Left ventricle myocardium inferior (tissue), 1 donor: ENCODE measurements around the gene ZNF101. TPM values are rescaled to one million over a fixed set of nuclear protein-coding genes. Genes with fewer than 3 reads are reported as not detected.

Source experiments
- DNase-seq: peaks from one replicate; pipeline ENCODE4 v3.0.0-alpha.2; 2020
- H3K27ac ChIP-seq: fragments of 200-600 bp; replicated peaks from 2 replicates; pipeline ENCODE4 v1.8.0; 2021
- H3K27me3 ChIP-seq: fragments of 200-600 bp; 2 replicates; pipeline ENCODE4 v1.8.0; 2021; ENCODE audit warnings: low read depth
- H3K36me3 ChIP-seq: fragments of 200-600 bp; 2 replicates; pipeline ENCODE4 v1.8.0; 2021
- H3K4me1 ChIP-seq: fragments of 200-600 bp; 2 replicates; pipeline ENCODE4 v1.8.0; 2021
- H3K4me3 ChIP-seq: fragments of 200-600 bp; 2 replicates; pipeline ENCODE4 v1.8.0; 2021; ENCODE audit warnings: mild to moderate bottlenecking, moderate library complexity
- H3K9me3 ChIP-seq: fragments of 200-600 bp; replicated peaks from 2 replicates; pipeline ENCODE4 v1.8.0; 2021
- CTCF ChIP-seq: fragments of 200-600 bp; IDR thresholded peaks from 2 replicates; pipeline ENCODE4 v1.8.0; 2021; ENCODE audit warnings: antibody characterized with exemption, mild to moderate bottlenecking, borderline replicate concordance
- intact Hi-C: fragments of 100-400 bp; cut with micrococcal nuclease; formaldehyde crosslinking; loops from one replicate; pipeline ENCODE4 v1.11.0; 2022
- total RNA-seq: library from RNA; stranded (reverse); fragmentation: NEBNext Ultra II Directional; extraction: Animal tissue kit (Norgen Biotek cat#: 25700); gene quantifications from one replicate; pipeline ENCODE4 v1.2.1, GENCODE V29; 2021
- donor health status: DM: no; HTN: yes; CAD: no; lungs with severe emphysema.

Gene ZNF101
- total RNA-seq, 1 donor from 2014 or later = 4.2 TPM

- intact Hi-C loops = no loop called here
- DNase-seq = no peak
- Histone ChIP-seq H3K4me1 (no peaks in the 10 kb centered on the region), H3K9me3 (no peaks in the 10 kb centered on the region), H3K4me3 (no peak overlapping the region), H3K36me3 (peaks cover 11% of the 10 kb centered on the region), H3K27ac (no peak overlapping the region), H3K27me3 (peaks cover 11% of the 10 kb centered on the region)
- no peak for TF ChIP-seq CTCF
Measured at GRCh38 chr19:19636573-19637185, 32.0 kb upstream of the ZNF101 start.

- Histone ChIP-seq H3K4me3 (no peak overlapping the region), H3K36me3 (peaks cover 11% of the 10 kb centered on the region), H3K27ac (no peak overlapping the region), H3K9me3 (no peaks in the 10 kb centered on the region), H3K4me1 (no peaks in the 10 kb centered on the region), H3K27me3 (peaks cover 11% of the 10 kb centered on the region)
- no peak for DNase-seq
- intact Hi-C loops = no loop called here
- TF ChIP-seq CTCF = no peak
Measured at GRCh38 chr19:19637186-19637522, 31.5 kb upstream of the ZNF101 start.

GRCh38 chr19:19637523-19638251 lies 31.0 kb upstream of the ZNF101 start:
- no peak for DNase-seq
- H3K4me3 ChIP-seq = no peak overlapping the region
- intact Hi-C loops = no loop called here
- no peak overlapping the region for H3K27ac ChIP-seq
- H3K4me1 ChIP-seq = peaks cover 2% of the 10 kb centered on the region
- peaks cover 11% of the 10 kb centered on the region for H3K27me3 ChIP-seq
- no peaks in the 10 kb centered on the region for H3K9me3 ChIP-seq
- TF ChIP-seq CTCF = no peak
- peaks cover 11% of the 10 kb centered on the region for H3K36me3 ChIP-seq

DNA sequence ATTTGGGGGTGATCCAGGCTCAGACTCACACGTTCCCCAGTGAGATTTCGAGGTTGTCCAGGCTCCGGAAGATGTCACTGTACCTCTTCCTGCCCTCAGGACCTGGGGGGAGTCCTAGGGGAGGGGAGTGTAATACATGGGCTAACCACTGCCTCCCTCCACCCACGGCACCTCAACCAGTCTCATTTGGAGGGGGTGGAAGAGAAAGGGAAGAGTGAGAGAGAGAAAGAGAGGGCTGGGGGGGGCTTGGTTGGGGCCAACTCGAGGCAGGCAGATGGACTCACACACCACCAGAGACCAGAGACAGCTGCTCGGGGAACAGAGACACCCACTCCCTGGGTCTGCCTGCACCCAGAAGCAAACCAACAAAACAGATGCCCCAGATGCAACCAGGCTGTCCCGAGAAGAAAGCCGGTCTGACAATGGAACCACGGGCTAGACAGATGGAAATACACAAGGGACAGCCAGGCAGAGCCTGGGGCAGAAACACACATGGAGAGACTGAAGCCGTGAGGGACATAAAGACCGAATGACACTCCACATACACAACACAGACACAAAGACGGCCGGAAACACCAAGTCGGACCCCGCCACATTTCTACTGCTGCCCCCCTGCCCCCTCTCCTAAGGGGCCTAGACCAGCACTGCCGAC lies 26.0 kb upstream of the ZNF101 start:
- peak overlapping the region; percentile 54 for H3K27ac ChIP-seq
- peaks cover 5% of the 10 kb centered on the region for H3K27me3 ChIP-seq
- intact Hi-C loops = no loop called here
- DNase-seq = no peak
- no peaks in the 10 kb centered on the region for H3K9me3 ChIP-seq
- peak overlapping the region; percentile 84 for H3K4me3 ChIP-seq
- no peak for TF ChIP-seq CTCF
- H3K36me3 ChIP-seq = peaks cover 30% of the 10 kb centered on the region
- peaks cover 16% of the 10 kb centered on the region for H3K4me1 ChIP-seq

DNA sequence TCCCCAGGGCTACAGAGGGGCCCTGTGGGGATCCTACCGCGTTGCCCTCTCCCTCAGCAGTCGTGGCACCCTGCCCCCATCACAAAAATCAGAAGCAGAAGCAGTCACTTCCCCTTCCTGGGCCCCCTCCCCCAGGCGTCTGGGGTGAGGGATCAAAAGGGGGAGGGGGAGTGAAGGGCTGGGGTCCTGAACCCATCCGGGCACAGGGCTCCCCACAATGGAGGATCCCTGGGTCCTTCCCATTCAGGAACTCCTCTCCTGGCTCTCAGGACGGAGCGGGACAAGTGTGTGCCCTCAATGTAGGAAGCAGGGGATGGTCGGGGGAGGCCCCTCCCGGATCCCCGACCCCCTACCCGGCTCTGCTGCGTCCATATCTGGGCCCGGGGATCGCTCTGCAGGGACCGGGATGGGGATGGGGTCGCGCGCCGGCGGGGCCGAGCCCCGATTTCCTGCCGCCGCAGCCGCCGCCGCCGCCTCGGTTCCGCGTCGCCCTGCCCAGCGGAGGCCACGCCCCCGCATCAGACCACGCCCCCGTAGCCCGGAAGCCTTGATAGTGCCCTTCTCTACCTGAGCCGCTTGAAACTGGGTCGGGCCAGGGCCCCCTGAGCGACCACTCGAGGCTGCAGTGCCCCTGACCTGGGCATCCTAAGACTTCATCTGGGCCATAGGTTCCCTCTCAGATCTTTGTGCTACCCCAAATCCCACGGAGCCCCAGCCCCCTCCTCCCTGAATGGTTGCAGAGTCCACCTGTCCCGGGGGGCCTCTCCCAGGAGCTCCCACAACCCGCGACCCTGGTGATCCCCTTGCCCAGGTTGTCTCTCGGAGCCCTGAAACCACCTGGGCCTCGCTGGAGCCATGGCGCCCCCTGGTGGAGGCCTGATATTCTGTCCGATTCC lies 25.2 kb upstream of the ZNF101 start, which contains the start of gene GMIP:
TSS of gene GMIP (minus strand) at position 500 of the 896 bp plus-strand sequence. CDS start at position 372, 128 bp downstream.
- H3K4me1 ChIP-seq = peaks cover 16% of the 10 kb centered on the region
- DNase-seq = peak; percentile 82
- H3K27ac ChIP-seq = peak within 1 kb of the TSS; percentile 54
- H3K4me3 ChIP-seq = peak within 1 kb of the TSS; percentile 84
- TF ChIP-seq CTCF = peak; percentile 91
- intact Hi-C loops = no loop called here
- H3K9me3 ChIP-seq = no peaks in the 10 kb centered on the region
- H3K27me3 ChIP-seq = no peaks in the 10 kb centered on the region
- peaks cover 38% of the 10 kb centered on the region for H3K36me3 ChIP-seq
